ENCODE data around the gene GDF10.

The GDF10 gene

DNA sequence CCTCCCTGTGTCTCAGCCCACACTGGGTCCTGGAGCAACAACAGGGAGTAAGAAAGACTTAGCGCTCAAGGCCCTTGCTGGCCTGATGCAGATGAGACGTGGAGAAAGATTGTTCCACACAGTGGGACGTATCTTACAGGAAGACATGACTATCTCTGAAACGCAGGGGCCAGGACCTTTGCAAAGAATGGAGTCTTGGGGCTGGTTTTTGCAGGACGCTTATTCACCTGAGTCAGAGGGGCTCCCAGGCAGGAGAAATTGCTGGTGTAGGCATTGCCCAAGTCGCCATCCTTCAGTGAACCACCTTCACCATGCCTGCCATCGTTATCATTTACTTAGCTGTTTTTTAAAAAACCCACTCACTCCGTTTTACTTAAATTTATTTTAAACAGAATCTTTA lies 11.8 kb upstream of the GDF10 start:
- DNase-seq, result no peak
- TF ChIP-seq, protein P1, sequence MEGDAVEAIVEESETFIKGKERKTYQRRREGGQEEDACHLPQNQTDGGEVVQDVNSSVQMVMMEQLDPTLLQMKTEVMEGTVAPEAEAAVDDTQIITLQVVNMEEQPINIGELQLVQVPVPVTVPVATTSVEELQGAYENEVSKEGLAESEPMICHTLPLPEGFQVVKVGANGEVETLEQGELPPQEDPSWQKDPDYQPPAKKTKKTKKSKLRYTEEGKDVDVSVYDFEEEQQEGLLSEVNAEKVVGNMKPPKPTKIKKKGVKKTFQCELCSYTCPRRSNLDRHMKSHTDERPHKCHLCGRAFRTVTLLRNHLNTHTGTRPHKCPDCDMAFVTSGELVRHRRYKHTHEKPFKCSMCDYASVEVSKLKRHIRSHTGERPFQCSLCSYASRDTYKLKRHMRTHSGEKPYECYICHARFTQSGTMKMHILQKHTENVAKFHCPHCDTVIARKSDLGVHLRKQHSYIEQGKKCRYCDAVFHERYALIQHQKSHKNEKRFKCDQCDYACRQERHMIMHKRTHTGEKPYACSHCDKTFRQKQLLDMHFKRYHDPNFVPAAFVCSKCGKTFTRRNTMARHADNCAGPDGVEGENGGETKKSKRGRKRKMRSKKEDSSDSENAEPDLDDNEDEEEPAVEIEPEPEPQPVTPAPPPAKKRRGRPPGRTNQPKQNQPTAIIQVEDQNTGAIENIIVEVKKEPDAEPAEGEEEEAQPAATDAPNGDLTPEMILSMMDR (IDR thresholded peaks at IDR 0.05; ENCODE audit: low read depth, low read length), result no peak
- no peaks in the 10 kb centered on the region for H3K9me3 ChIP-seq
- H3K36me3 ChIP-seq, result no peaks in the 10 kb centered on the region
- 0 out of 2 replicates have a peak, but pooled peaks cover 2% of the 10 kb centered on the region for H3K4me1 ChIP-seq
- H3K4me3 ChIP-seq (ENCODE audit: low read depth, low read length), result no peak overlapping the region
- no peaks in the 10 kb centered on the region for H3K27me3 ChIP-seq

DNA sequence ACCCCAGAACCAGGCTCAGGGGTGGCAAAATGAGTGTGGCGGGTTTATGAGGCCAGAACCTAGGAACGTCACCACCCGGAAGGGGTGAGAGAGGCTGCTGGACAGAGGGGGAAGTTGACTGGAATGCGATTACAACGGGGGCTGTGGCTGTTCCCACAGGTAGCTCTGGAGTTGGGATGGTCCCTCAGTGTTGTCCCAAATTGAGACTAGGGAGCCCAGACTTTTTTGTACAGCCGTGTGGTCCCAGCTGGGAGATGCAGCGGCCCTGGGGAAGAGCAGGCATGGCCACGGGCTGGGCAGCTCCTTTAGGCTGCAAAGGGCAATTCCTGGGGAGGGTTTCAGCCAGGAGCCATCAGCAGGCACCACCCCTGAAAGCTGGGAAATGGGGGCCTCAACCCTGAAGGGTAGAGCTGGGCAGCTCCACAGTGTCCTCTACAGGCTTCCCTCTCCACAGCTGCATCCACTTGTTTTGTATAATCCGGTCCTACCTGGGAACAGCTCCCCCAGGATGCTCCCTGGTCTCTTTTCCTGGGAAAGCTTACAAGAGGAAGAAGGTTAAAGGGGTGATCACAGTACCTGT lies 11.0 kb upstream of the GDF10 start:
- 0 out of 2 replicates have a peak, but pooled peaks cover 2% of the 10 kb centered on the region for H3K4me1 ChIP-seq
- TF ChIP-seq, protein P1 (IDR thresholded peaks at IDR 0.05; ENCODE audit: low read depth, low read length), result no peak

DNA sequence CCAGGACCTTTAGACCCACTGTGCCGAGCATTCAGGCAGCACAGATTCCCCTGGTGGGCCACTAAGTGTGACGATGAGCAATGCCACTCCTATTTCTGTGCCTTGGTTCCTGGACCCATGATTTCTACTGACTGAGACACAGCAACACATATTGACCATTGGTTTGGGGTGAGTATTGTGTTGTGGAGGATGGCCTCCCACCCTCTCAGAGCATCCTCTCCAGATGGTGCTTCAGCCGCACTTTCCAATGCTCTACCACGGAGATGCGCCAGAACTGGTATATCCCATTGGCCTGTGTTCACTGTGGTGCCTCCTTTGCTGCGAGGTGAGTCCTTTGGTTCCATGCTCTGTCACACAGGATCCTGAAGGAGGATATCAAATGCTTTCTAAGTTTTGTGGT lies 10.1 kb upstream of the GDF10 start:
- Histone ChIP-seq H3K27me3 (no peaks in the 10 kb centered on the region), H3K9me3 (no peaks in the 10 kb centered on the region), H3K4me1 (0 out of 2 replicates have a peak, but pooled peaks cover 2% of the 10 kb centered on the region), H3K36me3 (no peaks in the 10 kb centered on the region), H3K4me3 (ENCODE audit: low read depth, low read length) (no peak overlapping the region)
- TF ChIP-seq, protein P1 (IDR thresholded peaks at IDR 0.05; ENCODE audit: low read depth, low read length), result no peak
- no peak for DNase-seq

More for the DNA sequence above, 11.0 kb upstream of the GDF10 start:
- Histone ChIP-seq H3K27me3 (no peaks in the 10 kb centered on the region), H3K4me3 (ENCODE audit: low read depth, low read length) (no peak overlapping the region), H3K36me3 (no peaks in the 10 kb centered on the region), H3K9me3 (no peaks in the 10 kb centered on the region)
- DNase-seq, result no peak

DNA sequence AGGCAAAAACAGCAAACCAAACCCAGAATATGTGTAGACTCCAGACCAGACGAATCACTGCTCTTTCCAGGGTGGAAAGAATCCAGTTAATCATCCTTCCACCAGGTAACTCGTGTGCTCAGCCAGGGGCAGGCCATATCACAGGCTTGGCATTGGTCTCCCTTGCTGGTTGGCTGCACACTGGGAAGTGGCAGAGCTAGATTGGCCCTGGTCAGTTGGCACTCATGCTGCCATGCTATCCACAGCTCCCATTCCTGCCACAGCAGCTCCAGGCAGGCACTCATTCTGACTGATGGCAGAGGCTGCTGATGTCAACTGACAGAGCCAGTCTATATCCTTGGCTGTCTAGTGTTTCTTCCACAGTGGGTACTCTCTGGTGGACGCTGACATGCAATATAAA lies 9.7 kb upstream of the GDF10 start:
- H3K4me1 ChIP-seq, result 0 out of 2 replicates have a peak, but pooled peaks cover 2% of the 10 kb centered on the region
- no peaks in the 10 kb centered on the region for H3K9me3 ChIP-seq
- H3K36me3 ChIP-seq, result no peaks in the 10 kb centered on the region
- no peak for DNase-seq
- no peaks in the 10 kb centered on the region for H3K27me3 ChIP-seq
- no peak overlapping the region for H3K4me3 ChIP-seq (ENCODE audit: low read depth, low read length)
- TF ChIP-seq, protein P1 (IDR thresholded peaks at IDR 0.05; ENCODE audit: low read depth, low read length), result no peak

DNA sequence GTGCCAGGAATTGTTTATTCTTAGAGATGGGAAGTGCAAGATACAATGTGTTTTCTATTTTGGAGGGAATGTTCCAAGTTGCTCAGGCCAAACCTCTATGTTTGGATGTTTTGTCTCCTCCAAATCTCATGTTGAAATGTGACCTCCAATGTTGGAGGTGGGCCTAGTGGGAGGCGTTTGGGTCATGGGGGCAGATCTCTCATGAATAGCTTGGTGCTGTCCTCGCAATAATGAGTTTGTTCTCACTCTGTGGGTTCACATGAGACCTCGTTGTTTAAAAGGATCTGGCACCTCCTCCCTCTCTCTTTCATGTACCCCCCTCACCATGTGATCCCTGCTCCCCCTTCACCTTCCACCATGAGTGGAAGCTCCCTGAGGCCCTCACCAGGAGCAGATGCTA lies 8.3 kb upstream of the GDF10 start:
- TF ChIP-seq, protein P1 (IDR thresholded peaks at IDR 0.05; ENCODE audit: low read depth, low read length), result no peak
- H3K27me3 ChIP-seq, result no peaks in the 10 kb centered on the region
- DNase-seq, result no peak

DNA sequence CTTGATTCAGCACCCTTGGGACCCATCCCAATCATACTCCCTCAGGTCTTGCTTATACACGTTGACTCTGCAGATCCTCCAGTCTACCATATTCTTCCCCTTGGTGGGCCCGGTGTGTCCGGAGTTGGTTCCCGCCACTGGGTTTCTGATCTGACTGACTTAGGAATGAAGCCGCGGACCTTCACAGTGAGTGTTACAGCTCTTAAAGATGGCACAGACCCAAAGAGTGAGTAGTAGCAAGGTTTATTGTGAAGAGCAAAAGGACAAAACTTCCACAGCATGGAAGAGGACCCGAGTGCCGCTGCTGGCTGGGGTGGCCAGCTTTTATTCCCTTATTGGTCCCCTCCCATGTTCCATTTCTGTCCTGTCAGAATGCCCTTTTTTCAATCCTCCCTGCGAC lies 5.9 kb upstream of the GDF10 start:
- Histone ChIP-seq H3K36me3 (no peaks in the 10 kb centered on the region), H3K27me3 (no peaks in the 10 kb centered on the region), H3K4me1 (no peaks in the 10 kb centered on the region), H3K4me3 (ENCODE audit: low read depth, low read length) (no peak overlapping the region), H3K9me3 (no peaks in the 10 kb centered on the region)
- TF ChIP-seq, protein P1 (IDR thresholded peaks at IDR 0.05; ENCODE audit: low read depth, low read length), result no peak
- DNase-seq, result no peak

More for the DNA sequence above, 8.3 kb upstream of the GDF10 start:
- Histone ChIP-seq H3K4me3 (ENCODE audit: low read depth, low read length) (no peak overlapping the region), H3K9me3 (no peaks in the 10 kb centered on the region), H3K36me3 (no peaks in the 10 kb centered on the region), H3K4me1 (0 out of 2 replicates have a peak, but pooled peaks cover 2% of the 10 kb centered on the region)
